Left lung (tissue), 10 donors: ENCODE measurements around the gene AKR1C2. TPM values are rescaled to one million over a fixed set of nuclear protein-coding genes. Genes with fewer than 3 reads are reported as not detected.
A peak's percentile ranks its signal among the peaks of the same experiment; 100 is the strongest.
"Not testable (repeated sequence)": the region's sequence is repeated elsewhere in the genome, so short reads cannot be mapped to it uniquely, and the experiment has no call there.

Experiments
- ATAC-seq: fragments of 200-7000 bp; cut with Tn5 transposase; one replicate; pipeline ENCODE4 v1.9.1; 2020; ENCODE audit warnings: moderate library complexity
- DNase-seq, 4 donors: peaks; one replicate each; pipeline ENCODE4 v3.0.0-alpha.2; 2013 to 2020
- H3K27ac ChIP-seq, 2 donors: fragments of 200-600 bp; sonication (generic) in 1 of 2; one replicate each; pipeline versions ENCODE4 v1.5.0 to v1.8.0; 2020 to 2021
- H3K27me3 ChIP-seq, 2 donors: fragments of 200-600 bp; sonication (generic) in 1 of 2; one replicate each; pipeline versions ENCODE4 v1.5.0 to v1.8.0; 2020 to 2021
- H3K36me3 ChIP-seq, 2 donors: fragments of 200-600 bp; sonication (generic) in 1 of 2; one replicate each; pipeline versions ENCODE4 v1.5.0 to v1.8.0; 2020 to 2021
- H3K4me1 ChIP-seq, 2 donors: fragments of 200-600 bp; one replicate each; pipeline ENCODE4 v1.8.0; 2021
- H3K4me3 ChIP-seq, 2 donors: fragments of 200-600 bp; sonication (generic) in 1 of 2; one replicate each; pipeline versions ENCODE4 v1.5.0 to v1.8.0; 2020 to 2021; ENCODE audit warnings: mild to moderate bottlenecking in 1 of 2
- H3K9me3 ChIP-seq, 2 donors: fragments of 200-600 bp; sonication (generic) in 1 of 2; one replicate each; pipeline versions ENCODE4 v1.5.0 to v1.8.0; 2020 to 2021
- intact Hi-C, 2 donors: fragments of 100-400 bp; cut with DNase I; formaldehyde crosslinking; loops; one replicate each; pipeline versions ENCODE4 v1.11.2 to v1.14.2; 2022
- polyA plus RNA-seq, 6 donors: library from polyadenylated mRNA; unstranded; fragments of 120-200 nt; gene quantifications; one replicate each; pipeline ENCODE4 v1.2.1, GENCODE V29; 2013; ENCODE audit not compliant: insufficient read length in 6 of 6
- total RNA-seq, 2 donors: library from RNA; stranded (reverse); fragmentation: NEBNext Ultra II Directional; extraction: Animal tissue kit (Norgen Biotek cat#: 25700); gene quantifications; one replicate each; pipeline ENCODE4 v1.2.1, GENCODE V29; 2021
- TF ChIP-seq, protein P1 (sequence below), 2 donors: fragments of 200-600 bp; sonication (generic) in 1 of 2; IDR thresholded peaks; one replicate each; pipeline versions ENCODE4 v1.5.0 to v1.8.0; 2021; ENCODE audit warnings: antibody characterized with exemption in 2 of 2
- donor health status: DM: no; HTN: yes; CAD: no.
- donor health status: DM: no; HTN: no; CAD: no.

The AKR1C2 gene
- total and polyA plus RNA-seq, 8 donors = 3.1 to 65.3 (median 8.0) TPM

DNA sequence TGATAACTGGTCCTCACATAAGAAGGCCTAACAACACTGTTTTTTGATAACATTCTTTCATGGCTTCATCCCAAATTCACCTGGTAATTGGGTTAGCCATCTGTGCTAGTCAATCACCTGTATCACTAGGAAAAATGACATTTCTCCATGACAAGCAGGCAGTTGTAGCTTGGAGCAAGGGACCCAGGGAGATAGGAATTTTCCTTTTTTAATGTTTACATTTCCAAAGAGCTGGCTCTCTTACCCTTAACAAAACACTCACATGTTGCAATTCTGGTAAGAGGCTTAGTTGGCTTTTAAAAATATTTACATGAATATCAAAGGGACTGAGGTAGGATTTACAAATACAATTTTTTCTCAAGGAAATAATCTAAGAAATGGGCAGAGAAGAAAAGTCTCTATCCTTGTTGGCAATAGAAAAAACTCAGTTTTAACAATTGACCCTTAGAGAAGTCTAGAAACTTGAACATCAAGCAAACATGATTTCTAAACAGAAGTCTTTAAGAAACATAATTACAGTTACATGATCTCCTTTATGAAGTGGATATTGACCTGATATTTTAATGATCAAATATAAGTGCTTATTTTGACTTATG is 56.5 kb downstream of the AKR1C2 start:
- TF ChIP-seq, protein P1, sequence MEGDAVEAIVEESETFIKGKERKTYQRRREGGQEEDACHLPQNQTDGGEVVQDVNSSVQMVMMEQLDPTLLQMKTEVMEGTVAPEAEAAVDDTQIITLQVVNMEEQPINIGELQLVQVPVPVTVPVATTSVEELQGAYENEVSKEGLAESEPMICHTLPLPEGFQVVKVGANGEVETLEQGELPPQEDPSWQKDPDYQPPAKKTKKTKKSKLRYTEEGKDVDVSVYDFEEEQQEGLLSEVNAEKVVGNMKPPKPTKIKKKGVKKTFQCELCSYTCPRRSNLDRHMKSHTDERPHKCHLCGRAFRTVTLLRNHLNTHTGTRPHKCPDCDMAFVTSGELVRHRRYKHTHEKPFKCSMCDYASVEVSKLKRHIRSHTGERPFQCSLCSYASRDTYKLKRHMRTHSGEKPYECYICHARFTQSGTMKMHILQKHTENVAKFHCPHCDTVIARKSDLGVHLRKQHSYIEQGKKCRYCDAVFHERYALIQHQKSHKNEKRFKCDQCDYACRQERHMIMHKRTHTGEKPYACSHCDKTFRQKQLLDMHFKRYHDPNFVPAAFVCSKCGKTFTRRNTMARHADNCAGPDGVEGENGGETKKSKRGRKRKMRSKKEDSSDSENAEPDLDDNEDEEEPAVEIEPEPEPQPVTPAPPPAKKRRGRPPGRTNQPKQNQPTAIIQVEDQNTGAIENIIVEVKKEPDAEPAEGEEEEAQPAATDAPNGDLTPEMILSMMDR (IDR thresholded peaks at IDR 0.05) = no peak
- Histone ChIP-seq H3K27ac (peak overlapping the region; percentile 78 to 80), H3K9me3 (no peaks in the 10 kb centered on the region), H3K27me3 (no peaks in the 10 kb centered on the region), H3K4me3 (no peak overlapping the region), H3K36me3 (no peaks in the 10 kb centered on the region), H3K4me1 (peaks cover 3 to 16% of the 10 kb centered on the region in 2 donors)
- intact Hi-C loops = no loop called here
- ATAC-seq (peak; percentile 64), DNase-seq (peak in 1 of 4 donors; percentile 28)

GRCh38 chr10:4945766-4946717 is 57.6 kb downstream of the AKR1C2 start:
- Histone ChIP-seq H3K27ac (no peak overlapping the region), H3K27me3 (no peaks in the 10 kb centered on the region), H3K36me3 (no peaks in the 10 kb centered on the region), H3K4me3 (no peak overlapping the region), H3K4me1 (peaks cover 3 to 16% of the 10 kb centered on the region in 2 donors), H3K9me3 (no peaks in the 10 kb centered on the region)
- intact Hi-C loops = no loop called here
- no peak for ATAC-seq
- TF ChIP-seq, protein P1 (IDR thresholded peaks at IDR 0.05) = no peak
- DNase-seq = no peak

GRCh38 chr10:4944841-4945240 is 58.8 kb downstream of the AKR1C2 start:
- Histone ChIP-seq H3K4me3 (no peak overlapping the region), H3K27ac (no peak overlapping the region), H3K9me3 (no peaks in the 10 kb centered on the region), H3K36me3 (no peaks in the 10 kb centered on the region), H3K4me1 (peaks cover 3 to 16% of the 10 kb centered on the region in 2 donors), H3K27me3 (no peaks in the 10 kb centered on the region)
- intact Hi-C loops = no loop called here
- DNase-seq = no peak
- ATAC-seq = no peak
- TF ChIP-seq, protein P1 (IDR thresholded peaks at IDR 0.05) = no peak

GRCh38 chr10:4943821-4944220 is 59.8 kb downstream of the AKR1C2 start:
- H3K4me1 ChIP-seq = peaks cover 3 to 15% of the 10 kb centered on the region in 2 donors
- H3K4me3 ChIP-seq = no peak overlapping the region
- no peaks in the 10 kb centered on the region for H3K9me3 ChIP-seq
- H3K36me3 ChIP-seq = no peaks in the 10 kb centered on the region
- intact Hi-C loops = no loop called here
- H3K27me3 ChIP-seq = no peaks in the 10 kb centered on the region
- DNase-seq (no peak), ATAC-seq (no peak)
- peak overlapping the region in 1 of 2 donors; percentile 48 for H3K27ac ChIP-seq
- TF ChIP-seq, protein P1 (IDR thresholded peaks at IDR 0.05) = no peak

- H3K27me3 ChIP-seq, DNase-seq, H3K9me3 ChIP-seq, intact Hi-C loops, H3K36me3 ChIP-seq, H3K4me3 ChIP-seq: not testable (repeated sequence)
- Histone ChIP-seq H3K27ac (peak overlapping the region in 1 of 2 donors; percentile 48), H3K4me1 (peaks cover 3 to 11% of the 10 kb centered on the region in 2 donors)
- peak; percentile 2 for ATAC-seq
Measured at GRCh38 chr10:4943416-4943815, 60.2 kb downstream of the AKR1C2 start.

DNA sequence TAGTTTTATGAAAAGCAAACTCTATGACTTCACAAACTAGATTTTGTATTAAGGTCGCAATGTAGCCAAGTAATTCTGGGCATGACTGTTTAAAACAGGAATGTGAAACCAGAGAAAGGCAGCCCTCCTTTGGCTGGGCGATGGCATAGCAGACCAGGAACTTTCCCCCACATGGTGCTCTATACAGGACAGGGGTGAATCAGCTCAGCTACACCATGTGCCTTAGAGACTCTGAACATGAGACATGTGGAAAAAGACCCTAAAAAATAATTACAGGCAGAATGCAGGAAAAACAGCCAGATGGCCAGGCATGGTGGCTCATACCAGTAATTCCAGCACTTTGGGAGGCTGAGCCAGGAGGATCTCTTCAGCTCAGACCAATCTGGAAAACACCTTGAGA is 60.7 kb downstream of the AKR1C2 start:
- intact Hi-C loops, H3K4me1 ChIP-seq, H3K27me3 ChIP-seq, H3K9me3 ChIP-seq, H3K4me3 ChIP-seq, DNase-seq, H3K36me3 ChIP-seq, H3K27ac ChIP-seq: not testable (repeated sequence)
- peak; percentile 64 for ATAC-seq
